HEK293 (cell line): ENCODE measurements around the gene CBY1.
A peak's percentile ranks its signal among the peaks of the same experiment; 100 is the strongest.
"Not testable (repeated sequence)": the region's sequence is repeated elsewhere in the genome, so short reads cannot be mapped to it uniquely, and the experiment has no call there.

Source experiments
- CTCF ChIA-PET: fragments of 350-600 bp; formaldehyde crosslinking; extraction: SDS; loops from one replicate; lab custom pipeline; 2021; ENCODE audit warnings: antibody characterized with exemption; lab: Yijun Ruan, JAX
- POLR2A ChIA-PET: fragments of 300-600 bp; formaldehyde crosslinking; extraction: SDS; loops from one replicate; lab custom pipeline; 2020; ENCODE audit warnings: antibody characterized with exemption, inconsistent platforms; lab: Yijun Ruan, JAX
- H3K27ac ChIP-seq: fragments of 200-500 bp; sonication (Bioruptor generic); 2 replicates; pipeline ENCODE4 v1.5.1; 2014; ENCODE audit warnings: low read depth, low read length, control low read depth, inconsistent platforms; ENCODE audit errors: extremely low read depth
- H3K36me3 ChIP-seq, 2 experiments: fragments of 200-500 bp in 1 of 2; sonication (Bioruptor generic) in 1 of 2; 1 replicate in 1 of 2; 2 replicates in 1 of 2; pipeline ENCODE4 v1.5.1; 2014 to 2017; ENCODE audit warnings: inconsistent platforms in 2 of 2, low read length in 2 of 2; ENCODE audit not compliant: control insufficient read depth in 2 of 2, insufficient read depth in 1 of 2
- H3K4me1 ChIP-seq: fragments of 200-500 bp; sonication (Bioruptor generic); 2 replicates; pipeline ENCODE4 v1.5.1; 2014; ENCODE audit warnings: mild to moderate bottlenecking, low read length, inconsistent platforms; ENCODE audit not compliant: control insufficient read depth, insufficient read depth
- H3K4me3 ChIP-seq: 2 replicates; pipeline ENCODE4 v1.5.1; 2011; ENCODE audit warnings: low read depth, mild to moderate bottlenecking, control low read depth, low read length, moderate library complexity
- H3K9me3 ChIP-seq: fragments of 200-500 bp; sonication (Bioruptor generic); 2 replicates; pipeline ENCODE4 v1.5.1; 2014; ENCODE audit warnings: low read depth, low read length, inconsistent platforms; ENCODE audit not compliant: control insufficient read depth, insufficient read depth
- KLF1 ChIP-seq: fragments of 450-650 bp; formaldehyde crosslinking; IDR thresholded peaks from 2 replicates; pipeline ENCODE4 v1.5.1; 2016; ENCODE audit warnings: missing biosample characterization, missing genetic modification characterization
- KLF8 ChIP-seq: fragments of 450-650 bp; formaldehyde crosslinking; IDR thresholded peaks from 2 replicates; pipeline ENCODE4 v1.5.1; 2016; ENCODE audit warnings: missing biosample characterization, missing genetic modification characterization
- KLF9 ChIP-seq: fragments of 450-650 bp; formaldehyde crosslinking; IDR thresholded peaks from 2 replicates; pipeline ENCODE4 v1.5.1; 2016; ENCODE audit warnings: missing biosample characterization, missing genetic modification characterization, low read depth
- PRDM10 ChIP-seq: fragments of 450-650 bp; formaldehyde crosslinking; IDR thresholded peaks from 2 replicates; pipeline ENCODE4 v1.5.1; 2016; ENCODE audit warnings: missing biosample characterization, missing genetic modification characterization
- SETDB1 ChIP-seq: IDR thresholded peaks from one replicate; pipeline ENCODE4 v1.6.1; 2017; ENCODE audit warnings: mild to moderate bottlenecking, low read length, moderate library complexity, mixed read lengths; ENCODE audit not compliant: insufficient read length
- SP7 ChIP-seq: fragments of 450-650 bp; formaldehyde crosslinking; IDR thresholded peaks from 2 replicates; pipeline ENCODE4 v1.5.1; 2016; ENCODE audit warnings: missing biosample characterization, missing genetic modification characterization
- ZNF211 ChIP-seq: fragments of 450-650 bp; formaldehyde crosslinking; IDR thresholded peaks from 2 replicates; pipeline ENCODE4 v1.5.1; 2016; ENCODE audit warnings: low read depth, missing biosample characterization, missing genetic modification characterization
- ZNF335 ChIP-seq: fragments of 450-650 bp; formaldehyde crosslinking; conservative IDR thresholded peaks from 2 replicates; pipeline ENCODE4 v1.5.1; 2016; ENCODE audit warnings: missing biosample characterization, missing genetic modification characterization
- ZNF449 ChIP-seq: fragments of 450-650 bp; formaldehyde crosslinking; IDR thresholded peaks from 2 replicates; pipeline ENCODE4 v1.5.1; 2017; ENCODE audit warnings: missing biosample characterization, mild to moderate bottlenecking, missing genetic modification characterization, moderate library complexity
- ZNF548 ChIP-seq: fragments of 450-650 bp; formaldehyde crosslinking; IDR thresholded peaks from 2 replicates; pipeline ENCODE4 v1.5.1; 2016; ENCODE audit warnings: missing biosample characterization, missing genetic modification characterization
- ZNF629 ChIP-seq: fragments of 450-650 bp; formaldehyde crosslinking; IDR thresholded peaks from 2 replicates; pipeline ENCODE4 v1.5.1; 2017; ENCODE audit warnings: missing biosample characterization, missing genetic modification characterization
- ZNF692 ChIP-seq: fragments of 450-650 bp; formaldehyde crosslinking; IDR thresholded peaks from 2 replicates; pipeline ENCODE4 v1.5.1; 2016; ENCODE audit warnings: missing biosample characterization, missing genetic modification characterization

The CBY1 gene

GRCh38 chr22:38615064-38615405 is 41.4 kb upstream of the CBY1 start:
- H3K9me3 ChIP-seq, H3K27ac ChIP-seq, H3K4me3 ChIP-seq, POLR2A ChIA-PET, H3K4me1 ChIP-seq: not testable (repeated sequence)
- peaks cover 0 to 44% of the 10 kb centered on the region in 2 experiments; a peak in 2 of 3 replicates for H3K36me3 ChIP-seq
- TF ChIP-seq SP7 (tag by site-specific recombination) (peak; percentile 80; the same call in 1 of the 2 replicates), KLF9 (tag by site-specific recombination) (peak; percentile 45; the same call in 1 of the 2 replicates), KLF8 (peak; percentile 1; the same call in 1 of the 2 replicates), PRDM10 (tag by site-specific recombination) (0 out of 2 replicates have a peak, but pooled peaks have one; percentile 2), ZNF335 (tag by site-specific recombination) (peak; percentile 19; the same call in 1 of the 2 replicates), ZNF629 (tag by site-specific recombination) (peak; percentile 33), ZNF449 (tag by site-specific recombination) (0 out of 2 replicates have a peak, but pooled peaks have one; percentile 19), KLF1 (tag by site-specific recombination) (peak; percentile 51)
- CTCF ChIA-PET = interaction anchor here (0.6 kb wide), 1 partner anchor 44 kb away, joined by 3 read pairs; no protein-coding TSS in a partner anchor

GRCh38 chr22:38618258-38618657 is 38.2 kb upstream of the CBY1 start:
- peaks cover 0 to 52% of the 10 kb centered on the region in 2 experiments; a peak in 2 of 3 replicates for H3K36me3 ChIP-seq
- H3K4me1 ChIP-seq = 0 out of 2 replicates have a peak, but pooled peaks cover 3% of the 10 kb centered on the region
- H3K4me3 ChIP-seq = no peak overlapping the region
- ChIA-PET CTCF (interaction anchor here (1.3 kb wide), 1 partner anchor 46 kb away, joined by 3 read pairs; no protein-coding TSS in a partner anchor), POLR2A (interaction anchor here (0.6 kb wide), 3 partner anchors 59 to 534 kb away, joined by 3 to 4 read pairs (median 3); no protein-coding TSS in a partner anchor)
- no peak overlapping the region for H3K27ac ChIP-seq
- peak; percentile 99 for TF ChIP-seq ZNF211 (tag by site-specific recombination)
- TF ChIP-seq ZNF692 = no peak
- TF ChIP-seq SETDB1 = peak; percentile 33
- H3K9me3 ChIP-seq = no peaks in the 10 kb centered on the region

GRCh38 chr22:38618682-38619081 is 37.8 kb upstream of the CBY1 start:
- POLR2A ChIA-PET = interaction anchor here (0.6 to 0.7 kb wide), 3 partner anchors 220 to 541 kb away, joined by 3 to 5 read pairs (median 3); no protein-coding TSS in a partner anchor
- no peak overlapping the region for H3K4me3 ChIP-seq
- no peaks in the 10 kb centered on the region for H3K9me3 ChIP-seq
- H3K27ac ChIP-seq = no peak overlapping the region
- peaks cover 0 to 52% of the 10 kb centered on the region in 2 experiments; a peak in 2 of 3 replicates for H3K36me3 ChIP-seq
- TF ChIP-seq ZNF548 (tag by site-specific recombination) = no peak
- 0 out of 2 replicates have a peak, but pooled peaks cover 3% of the 10 kb centered on the region for H3K4me1 ChIP-seq
- CTCF ChIA-PET = interaction anchor here (1.3 kb wide), 1 partner anchor 47 kb away, joined by 3 read pairs; no protein-coding TSS in a partner anchor
